Transverse colon (tissue), 4 donors: ENCODE data around the gene GNPDA1.
A peak's percentile ranks its signal among the peaks of the same experiment; 100 is the strongest.

Experiments
- CTCF ChIP-seq, 5 experiments: fragments of 200-600 bp in 3 of 5; fragments of 450-650 bp in 2 of 5; sonication (generic) in 3 of 5; IDR thresholded peaks; 1 replicate in 2 of 5; 2 replicates in 3 of 5; pipeline ENCODE4 v1.5.1; 2016 to 2017; ENCODE audit warnings: antibody characterized with exemption in 5 of 5, inconsistent platforms in 3 of 5, mild to moderate bottlenecking in 2 of 5, moderate library complexity in 1 of 5
- EP300 ChIP-seq: sonication (generic); formaldehyde crosslinking; IDR thresholded peaks from one replicate; pipeline ENCODE4 v1.6.1; 2017; ENCODE audit warnings: antibody characterized with exemption, low read depth
- POLR2A ChIP-seq: fragments of 450-650 bp; IDR thresholded peaks from one replicate; pipeline ENCODE4 v1.6.1; 2016; ENCODE audit warnings: antibody characterized with exemption, mild to moderate bottlenecking, moderate library complexity
- POLR2AphosphoS5 ChIP-seq, 3 donors: sonication (generic); formaldehyde crosslinking; IDR thresholded peaks; one replicate each; pipeline ENCODE4 v1.6.1; 2016; ENCODE audit warnings: antibody characterized with exemption in 3 of 3

DNA sequence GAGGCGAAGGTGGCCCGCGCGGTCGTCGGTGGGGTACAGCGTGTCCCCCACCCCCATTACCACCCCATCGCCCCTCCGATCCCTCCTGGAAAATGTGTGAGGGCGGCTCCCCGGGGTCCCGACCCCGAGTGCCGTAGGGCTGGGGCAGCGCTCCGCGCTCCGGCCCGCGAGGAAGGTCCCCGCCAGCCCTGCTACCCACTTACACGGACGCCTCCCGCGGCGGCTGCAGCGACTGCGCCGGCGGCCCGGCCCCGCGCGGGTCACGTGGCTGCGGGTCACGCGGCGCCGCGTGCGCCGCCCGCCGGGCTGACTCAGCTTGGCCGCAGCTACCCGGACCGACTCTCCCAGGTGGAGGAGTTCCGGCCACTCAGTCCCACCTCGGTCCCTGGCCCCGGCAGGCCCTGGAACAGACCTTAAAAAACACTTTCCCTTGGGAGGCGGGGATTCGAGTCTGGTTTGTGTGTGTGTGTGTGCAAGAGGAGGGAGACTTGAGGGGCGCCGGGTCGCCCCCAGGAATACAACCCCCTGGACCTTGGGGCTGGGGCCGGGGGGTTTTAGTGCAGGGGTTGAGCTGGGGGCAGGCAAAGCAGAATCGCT is at the start of gene GNPDA1:
- TF ChIP-seq CTCF (IDR thresholded peaks at IDR 0.05) = peak in 3 of 5 experiments; percentile 13 to 27 (median 16)
- peak; percentile 49 for TF ChIP-seq POLR2A
- TF ChIP-seq EP300 = no peak
- peak in 2 of 3 donors; percentile 56 to 72 for TF ChIP-seq POLR2AphosphoS5 (IDR thresholded peaks at IDR 0.05)
